Esophagus (tissue), 2 donors: ENCODE data around the gene ANKS1B. TPM values are rescaled to one million over a fixed set of nuclear protein-coding genes. Genes with fewer than 3 reads are reported as not detected.
A peak's percentile ranks its signal among the peaks of the same experiment; 100 is the strongest.

Source experiments
- H3K27ac ChIP-seq, 2 donors: one replicate each; pipeline ENCODE4 v1.5.1; 2013; ENCODE audit warnings: low read depth in 2 of 2, mild to moderate bottlenecking in 2 of 2, inconsistent platforms in 1 of 2, low read length in 1 of 2, moderate library complexity in 1 of 2
- H3K27me3 ChIP-seq, 2 donors: one replicate each; pipeline ENCODE4 v1.6.1; 2013; ENCODE audit warnings: low read length in 2 of 2, control low read depth in 1 of 2, mild to moderate bottlenecking in 1 of 2; ENCODE audit not compliant: insufficient read depth in 2 of 2, control insufficient read depth in 1 of 2
- H3K36me3 ChIP-seq, 2 donors: one replicate each; pipeline ENCODE4 v1.6.1; 2013; ENCODE audit warnings: low read length in 1 of 2; ENCODE audit not compliant: control insufficient read depth in 2 of 2, insufficient read depth in 2 of 2
- H3K4me1 ChIP-seq, 2 donors: one replicate each; pipeline ENCODE4 v1.6.1; 2013; ENCODE audit warnings: low read length in 1 of 2; ENCODE audit not compliant: control insufficient read depth in 2 of 2, insufficient read depth in 2 of 2
- H3K4me3 ChIP-seq, 2 donors: one replicate each; pipeline ENCODE4 v1.5.1; 2013; ENCODE audit warnings: low read length in 2 of 2, mild to moderate bottlenecking in 2 of 2, low read depth in 1 of 2, moderate library complexity in 1 of 2
- H3K9me3 ChIP-seq, 2 donors: one replicate each; pipeline ENCODE4 v1.6.1; 2013; ENCODE audit warnings: mild to moderate bottlenecking in 2 of 2, low read depth in 1 of 2, low read length in 1 of 2, moderate library complexity in 1 of 2; ENCODE audit not compliant: control insufficient read depth in 2 of 2, insufficient read depth in 1 of 2
- WGBS, 2 donors: extraction: QIAGEN DNeasy Blood & Tissue Kit; methylation state at CpG; one replicate each; pipeline ENCODE4 v1.1.7; 2013; 5-methylcytosine and 5-hydroxymethylcytosine counted together
- polyA plus RNA-seq, 2 donors: library from polyadenylated mRNA; stranded (reverse); fragments of 200-250 nt; gene quantifications; one replicate each; pipeline ENCODE4 v1.2.3, GENCODE V29; 2013
- donor health status: healthy with polysubstance abuse.
- donor health status: Bipolar disorder and iron deficiency.

ANKS1B gene
- polyA plus RNA-seq, 2 donors: 0.85 to 1.0 TPM

- WGBS, 2 donors: 49 to 55% methylated on average over 5 of the region's 5 CpGs
- no peak overlapping the region for H3K27ac ChIP-seq
- H3K27me3 ChIP-seq: no peaks in the 10 kb centered on the region
- H3K4me3 ChIP-seq: no peak overlapping the region
- H3K9me3 ChIP-seq: no peaks in the 10 kb centered on the region
- H3K36me3 ChIP-seq: no peaks in the 10 kb centered on the region
- no peaks in the 10 kb centered on the region for H3K4me1 ChIP-seq
These were observed 761.2 kb downstream of the ANKS1B start for GRCh38 chr12:99223579-99223978.

DNA sequence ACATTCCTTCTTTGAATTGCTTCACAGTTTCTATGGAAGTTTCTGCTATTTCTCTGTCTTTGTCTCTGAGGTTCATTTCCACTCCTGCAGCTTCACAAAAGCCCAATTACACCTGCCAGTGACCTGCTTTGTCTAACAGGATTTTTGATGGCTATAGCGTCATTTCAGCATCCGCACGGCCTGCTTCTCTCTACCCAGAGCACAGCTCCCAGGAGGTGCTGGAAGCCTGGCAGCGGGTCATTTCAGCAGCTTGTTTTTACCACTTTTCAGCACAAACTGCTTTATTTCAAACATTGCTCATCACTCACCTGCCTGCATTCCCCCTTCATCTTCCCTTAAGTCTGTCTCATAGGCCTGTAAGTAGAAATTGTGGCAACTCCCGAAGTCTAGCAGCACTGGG, 771.7 kb downstream of the ANKS1B start:
- 70 to 80% methylated on average over 5 of the region's 5 CpGs for WGBS, 2 donors
- no peaks in the 10 kb centered on the region for H3K4me1 ChIP-seq
- no peak overlapping the region for H3K4me3 ChIP-seq
- no peaks in the 10 kb centered on the region for H3K27me3 ChIP-seq
- H3K36me3 ChIP-seq: no peaks in the 10 kb centered on the region
- no peak overlapping the region for H3K27ac ChIP-seq
- H3K9me3 ChIP-seq: peaks cover 0 to 3% of the 10 kb centered on the region in 2 donors

DNA sequence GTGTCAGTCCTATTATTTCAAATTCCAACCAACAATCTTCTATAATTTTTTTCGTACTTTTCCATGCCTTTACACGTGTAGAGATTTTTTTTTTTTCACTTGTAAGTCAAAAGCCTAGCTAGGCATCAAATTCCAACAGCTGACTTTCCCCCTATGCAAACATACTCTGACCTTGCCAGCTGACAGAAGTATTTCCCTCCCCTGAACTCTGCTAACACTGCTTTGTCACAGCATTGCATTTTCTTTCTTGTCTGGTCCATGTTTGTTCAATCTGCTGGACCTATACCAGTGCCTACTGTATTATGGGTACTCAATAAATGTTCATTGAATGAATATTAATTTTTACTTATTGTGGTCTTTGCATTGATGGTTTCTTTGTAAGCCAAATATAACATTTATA, 772.5 kb downstream of the ANKS1B start:
- H3K9me3 ChIP-seq: peaks cover 0 to 3% of the 10 kb centered on the region in 2 donors
- 39 to 46% methylated on average over 2 of the region's 2 CpGs for WGBS, 2 donors

GRCh38 chr12:99205111-99205510, 779.6 kb downstream of the ANKS1B start:
- no peaks in the 10 kb centered on the region for H3K36me3 ChIP-seq
- WGBS, 2 donors: 84 to 85% methylated on average over 1 of the region's 1 CpG
- no peak overlapping the region for H3K4me3 ChIP-seq
- peaks cover 0 to 3% of the 10 kb centered on the region in 2 donors for H3K4me1 ChIP-seq
- no peaks in the 10 kb centered on the region for H3K27me3 ChIP-seq
- H3K9me3 ChIP-seq: no peaks in the 10 kb centered on the region
- no peak overlapping the region for H3K27ac ChIP-seq

More for the DNA sequence above, 772.5 kb downstream of the ANKS1B start:
- Histone ChIP-seq H3K4me1 (no peaks in the 10 kb centered on the region), H3K36me3 (no peaks in the 10 kb centered on the region), H3K27ac (no peak overlapping the region), H3K27me3 (no peaks in the 10 kb centered on the region), H3K4me3 (no peak overlapping the region)

DNA sequence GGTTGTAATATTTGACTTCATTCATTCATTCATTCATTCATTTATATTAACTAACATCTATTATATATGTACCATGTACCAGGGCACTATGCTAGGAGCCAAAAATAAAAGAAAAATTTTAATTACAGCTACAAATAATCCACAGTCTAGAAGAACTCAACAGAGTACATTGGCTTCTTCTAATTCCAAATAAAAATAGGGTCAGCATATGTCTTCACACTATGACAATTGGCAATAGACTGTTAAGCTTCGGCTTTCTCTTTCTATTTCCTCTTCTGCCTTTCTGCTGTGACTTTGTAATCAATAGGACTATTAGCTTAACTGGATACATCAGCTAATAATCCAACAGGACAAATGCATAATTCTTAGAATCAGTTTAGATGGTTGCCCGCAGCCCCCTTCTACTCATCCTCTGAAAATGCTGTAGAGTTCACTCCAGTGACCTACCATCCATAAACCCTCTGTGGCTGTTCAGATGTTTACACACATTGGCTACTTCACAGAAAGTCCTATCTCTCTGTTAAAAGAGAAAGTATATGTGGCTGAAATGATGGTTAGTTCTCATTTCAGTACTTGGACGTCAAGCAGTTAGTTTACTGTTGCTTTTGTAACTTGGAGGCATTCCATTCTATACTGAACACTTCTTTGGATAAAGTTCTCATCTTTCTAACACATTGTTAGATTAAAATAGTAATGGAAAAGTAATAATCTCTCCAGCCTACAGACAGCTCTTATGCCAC, 782.7 kb downstream of the ANKS1B start:
- Histone ChIP-seq H3K4me3 (no peak overlapping the region), H3K27ac (no peak overlapping the region)
- 79 to 87% methylated on average over 3 of the region's 3 CpGs for WGBS, 2 donors

DNA sequence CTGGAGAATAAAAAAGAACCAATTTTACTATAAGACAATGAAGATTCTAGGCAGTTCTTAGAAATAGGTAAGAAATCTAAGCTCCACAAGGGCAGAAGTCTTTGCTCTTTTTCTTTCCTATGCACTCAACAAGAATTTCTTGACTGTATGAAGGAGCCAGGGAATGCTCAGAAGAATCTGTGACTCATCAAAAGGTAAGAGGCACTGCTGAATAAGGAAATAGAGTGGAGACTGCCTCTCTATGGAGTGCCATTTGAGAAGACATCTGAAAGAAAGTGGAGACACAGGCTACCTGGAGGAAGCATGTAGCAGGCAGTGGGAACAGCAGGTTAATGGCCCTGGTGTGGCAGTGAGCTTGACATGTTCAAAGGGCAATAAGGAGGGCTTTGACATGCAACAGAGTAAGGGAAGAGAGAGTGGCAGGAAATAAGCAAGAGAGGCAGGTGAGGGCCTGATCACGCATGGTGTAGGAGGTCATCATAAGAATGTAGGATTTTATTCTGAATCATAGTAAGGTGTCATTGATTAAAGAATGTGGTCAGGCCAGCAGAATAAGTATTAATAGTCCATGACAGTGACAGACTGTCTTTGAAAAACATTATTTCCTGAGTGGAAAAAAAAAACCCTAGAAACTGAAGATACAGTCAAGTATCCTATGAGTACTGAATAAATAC, 783.9 kb downstream of the ANKS1B start:
- Histone ChIP-seq H3K4me1 (peaks cover 0 to 3% of the 10 kb centered on the region in 2 donors), H3K9me3 (no peaks in the 10 kb centered on the region), H3K36me3 (no peaks in the 10 kb centered on the region), H3K27ac (peak overlapping the region in 1 of 2 donors; percentile 34), H3K27me3 (no peaks in the 10 kb centered on the region), H3K4me3 (no peak overlapping the region)
- 0 to 33% methylated on average over 1 of the region's 1 CpG for WGBS, 2 donors

More for the DNA sequence above, 782.7 kb downstream of the ANKS1B start:
- Histone ChIP-seq H3K36me3 (no peaks in the 10 kb centered on the region), H3K27me3 (no peaks in the 10 kb centered on the region), H3K9me3 (no peaks in the 10 kb centered on the region), H3K4me1 (peaks cover 0 to 3% of the 10 kb centered on the region in 2 donors)

GRCh38 chr12:99195474-99195873, 789.3 kb downstream of the ANKS1B start:
- Histone ChIP-seq H3K27ac (no peak overlapping the region), H3K36me3 (no peaks in the 10 kb centered on the region), H3K27me3 (no peaks in the 10 kb centered on the region), H3K4me1 (no peaks in the 10 kb centered on the region), H3K4me3 (no peak overlapping the region), H3K9me3 (no peaks in the 10 kb centered on the region)
- WGBS, 2 donors: 43 to 88% methylated on average over 1 of the region's 1 CpG

GRCh38 chr12:99192489-99192888, 792.2 kb downstream of the ANKS1B start:
- Histone ChIP-seq H3K9me3 (no peaks in the 10 kb centered on the region), H3K27me3 (no peaks in the 10 kb centered on the region), H3K4me3 (no peak overlapping the region), H3K4me1 (no peaks in the 10 kb centered on the region), H3K27ac (no peak overlapping the region), H3K36me3 (no peaks in the 10 kb centered on the region)
- 53 to 60% methylated on average over 3 of the region's 3 CpGs for WGBS, 2 donors

- Histone ChIP-seq H3K4me1 (no peaks in the 10 kb centered on the region), H3K27me3 (no peaks in the 10 kb centered on the region), H3K9me3 (no peaks in the 10 kb centered on the region), H3K36me3 (no peaks in the 10 kb centered on the region), H3K27ac (no peak overlapping the region), H3K4me3 (no peak overlapping the region)
- 89% methylated on average over 4 of the region's 4 CpGs for WGBS, 2 donors
These were observed 807.9 kb downstream of the ANKS1B start for GRCh38 chr12:99176871-99177270.

DNA sequence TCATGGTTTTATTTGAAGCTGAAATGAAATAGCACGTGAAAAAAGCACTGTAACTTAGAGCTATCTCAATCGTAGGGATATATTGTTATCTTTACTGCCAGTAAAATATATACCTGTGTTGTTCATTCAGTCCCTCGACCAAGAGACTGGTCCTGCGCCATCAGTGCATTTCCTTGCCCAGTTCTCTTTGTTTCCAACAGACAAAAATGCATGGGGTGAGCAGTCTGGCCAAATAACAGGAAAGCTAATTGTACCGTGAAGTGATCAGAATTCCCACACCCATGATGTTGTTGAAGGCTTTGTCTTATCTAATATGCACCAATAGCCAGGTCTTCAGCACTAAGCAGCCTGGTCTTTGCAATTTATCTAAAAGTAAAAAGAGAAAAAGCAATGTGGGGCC, 814.3 kb downstream of the ANKS1B start:
- Histone ChIP-seq H3K4me1 (no peaks in the 10 kb centered on the region), H3K36me3 (no peaks in the 10 kb centered on the region), H3K27me3 (no peaks in the 10 kb centered on the region), H3K27ac (no peak overlapping the region), H3K4me3 (no peak overlapping the region), H3K9me3 (no peaks in the 10 kb centered on the region)
- WGBS, 2 donors: 75 to 81% methylated on average over 5 of the region's 5 CpGs
